C4-2B (cell line): ENCODE measurements around the gene CCDC159.

Experiments
- ZFX ChIP-seq: fragments of 450-650 bp; IDR thresholded peaks from 2 replicates; pipeline ENCODE4 v1.6.1; 2017
- TF ChIP-seq, protein P1 (sequence below): fragments of 450-650 bp; conservative IDR thresholded peaks from 2 replicates; pipeline ENCODE4 v1.5.1; 2017; ENCODE audit warnings: mild to moderate bottlenecking

GRCh38 chr19:11342429-11342828 lies 3.9 kb upstream of the CCDC159 start:
- TF ChIP-seq, protein P1, sequence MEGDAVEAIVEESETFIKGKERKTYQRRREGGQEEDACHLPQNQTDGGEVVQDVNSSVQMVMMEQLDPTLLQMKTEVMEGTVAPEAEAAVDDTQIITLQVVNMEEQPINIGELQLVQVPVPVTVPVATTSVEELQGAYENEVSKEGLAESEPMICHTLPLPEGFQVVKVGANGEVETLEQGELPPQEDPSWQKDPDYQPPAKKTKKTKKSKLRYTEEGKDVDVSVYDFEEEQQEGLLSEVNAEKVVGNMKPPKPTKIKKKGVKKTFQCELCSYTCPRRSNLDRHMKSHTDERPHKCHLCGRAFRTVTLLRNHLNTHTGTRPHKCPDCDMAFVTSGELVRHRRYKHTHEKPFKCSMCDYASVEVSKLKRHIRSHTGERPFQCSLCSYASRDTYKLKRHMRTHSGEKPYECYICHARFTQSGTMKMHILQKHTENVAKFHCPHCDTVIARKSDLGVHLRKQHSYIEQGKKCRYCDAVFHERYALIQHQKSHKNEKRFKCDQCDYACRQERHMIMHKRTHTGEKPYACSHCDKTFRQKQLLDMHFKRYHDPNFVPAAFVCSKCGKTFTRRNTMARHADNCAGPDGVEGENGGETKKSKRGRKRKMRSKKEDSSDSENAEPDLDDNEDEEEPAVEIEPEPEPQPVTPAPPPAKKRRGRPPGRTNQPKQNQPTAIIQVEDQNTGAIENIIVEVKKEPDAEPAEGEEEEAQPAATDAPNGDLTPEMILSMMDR: no peak
- TF ChIP-seq ZFX: no peak
